Erythroblast (primary cell): ENCODE measurements around the gene SACS.
"Not testable (repeated sequence)": the region's sequence is repeated elsewhere in the genome, so short reads cannot be mapped to it uniquely, and the experiment has no call there.

Experiments used
- GATA1 ChIP-seq: IDR thresholded peaks from 2 replicates; pipeline ENCODE4 v1.6.1; 2011; ENCODE audit warnings: low read depth, mild to moderate bottlenecking, control low read depth, low read length, moderate library complexity
- POLR2A ChIP-seq: IDR thresholded peaks from 2 replicates; pipeline ENCODE4 v1.6.1; 2011; ENCODE audit warnings: mild to moderate bottlenecking, low read length

- not testable (repeated sequence) for TF ChIP-seq POLR2A, GATA1
Measured at GRCh38 chr13:23314837-23315236, 118.7 kb downstream of the SACS start.
